Measurements from ENCODE around the gene CLK2.
A peak's percentile ranks its signal among the peaks of the same experiment; 100 is the strongest.

GRCh38 chr1:155250633-155251449 lies 22.5 kb downstream of the CLK2 start:
- TF ChIP-seq CTCF (conservative IDR thresholded peaks at IDR 0.05), result peak; percentile 100
- TF ChIP-seq ZFX (IDR thresholded peaks at IDR 0.05), result no peak

Data from C4-2B (cell line).